H9 (cell line): ENCODE results near the gene LMX1B. TPM values are rescaled to one million over a fixed set of nuclear protein-coding genes. Genes with fewer than 3 reads are reported as not detected.

Source experiments
- DNase-seq: peaks from one replicate; pipeline ENCODE4 v3.0.0-alpha.2; 2017
- H2AFZ ChIP-seq: one replicate; pipeline ENCODE4 v1.6.1; 2013; ENCODE audit warnings: mild to moderate bottlenecking, low read length, control low read depth, moderate library complexity
- H2AK5ac ChIP-seq: 2 replicates; pipeline ENCODE4 v1.6.1; 2013; ENCODE audit warnings: low read length, control low read depth, mixed read lengths; ENCODE audit not compliant: insufficient read length
- H2BK120ac ChIP-seq: one replicate; pipeline ENCODE4 v1.6.1; 2013; ENCODE audit warnings: low read depth, mild to moderate bottlenecking, low read length, control low read depth, inconsistent platforms; ENCODE audit not compliant: poor library complexity, severe bottlenecking
- H2BK12ac ChIP-seq: 2 replicates; pipeline ENCODE4 v1.6.1; 2013; ENCODE audit warnings: low read length, control low read depth, mixed read lengths, low read depth; ENCODE audit not compliant: insufficient read length
- H2BK15ac ChIP-seq: 2 replicates; pipeline ENCODE4 v1.6.1; 2013; ENCODE audit warnings: low read depth, low read length, control low read depth
- H2BK20ac ChIP-seq: one replicate; pipeline ENCODE4 v1.6.1; 2013; ENCODE audit warnings: low read depth, mild to moderate bottlenecking, low read length, control low read depth, inconsistent platforms; ENCODE audit not compliant: poor library complexity, severe bottlenecking
- H2BK5ac ChIP-seq: 2 replicates; pipeline ENCODE4 v1.6.1; 2013; ENCODE audit warnings: low read length, control low read depth, mixed read lengths; ENCODE audit not compliant: insufficient read length
- H3K14ac ChIP-seq: 2 replicates; pipeline ENCODE4 v1.6.1; 2013; ENCODE audit warnings: low read length, control low read depth; ENCODE audit not compliant: insufficient read depth
- H3K18ac ChIP-seq: 2 replicates; pipeline ENCODE4 v1.6.1; 2013; ENCODE audit warnings: low read depth, mild to moderate bottlenecking, mixed read lengths, low read length, control low read depth; ENCODE audit not compliant: insufficient read length
- H3K23ac ChIP-seq: 2 replicates; pipeline ENCODE4 v1.6.1; 2013; ENCODE audit warnings: low read length, control low read depth, mixed read lengths, low read depth; ENCODE audit not compliant: insufficient read length
- H3K23me2 ChIP-seq: 2 replicates; pipeline ENCODE4 v1.6.1; 2013; ENCODE audit warnings: low read depth, mild to moderate bottlenecking, mixed read lengths, low read length, control low read depth; ENCODE audit not compliant: insufficient read length, poor library complexity, severe bottlenecking
- H3K27ac ChIP-seq: 2 replicates; pipeline ENCODE4 v1.5.1; 2013; ENCODE audit warnings: low read length, control low read depth, mixed read lengths, low read depth; ENCODE audit not compliant: insufficient read length
- H3K27me3 ChIP-seq: 2 replicates; pipeline ENCODE4 v1.6.1; 2013; ENCODE audit warnings: low read length, control low read depth, inconsistent platforms; ENCODE audit not compliant: insufficient read depth
- H3K4ac ChIP-seq: 2 replicates; pipeline ENCODE4 v1.6.1; 2013; ENCODE audit warnings: low read depth, mild to moderate bottlenecking, control low read depth, inconsistent platforms, low read length, moderate library complexity
- H3K4me1 ChIP-seq: 2 replicates; pipeline ENCODE4 v1.6.1; 2013; ENCODE audit warnings: low read length, control low read depth, inconsistent platforms; ENCODE audit not compliant: insufficient read depth
- H3K4me2 ChIP-seq: 2 replicates; pipeline ENCODE4 v1.6.1; 2013; ENCODE audit warnings: low read length, control low read depth, mixed read lengths; ENCODE audit not compliant: insufficient read length, insufficient read depth
- H3K56ac ChIP-seq: 2 replicates; pipeline ENCODE4 v1.6.1; 2013; ENCODE audit warnings: low read depth, mild to moderate bottlenecking, mixed read lengths, low read length, control low read depth; ENCODE audit not compliant: insufficient read length
- H3K79me1 ChIP-seq: 2 replicates; pipeline ENCODE4 v1.6.1; 2013; ENCODE audit warnings: low read depth, mild to moderate bottlenecking, moderate library complexity, low read length, control low read depth, inconsistent platforms; ENCODE audit not compliant: insufficient read depth, poor library complexity, severe bottlenecking
- H3K79me2 ChIP-seq: 2 replicates; pipeline ENCODE4 v1.6.1; 2013; ENCODE audit warnings: low read length, control low read depth, inconsistent platforms; ENCODE audit not compliant: insufficient read depth
- H3K9ac ChIP-seq: 2 replicates; pipeline ENCODE4 v1.6.1; 2013; ENCODE audit warnings: low read length, control low read depth, mixed read lengths; ENCODE audit not compliant: insufficient read length; ENCODE audit errors: extremely low read depth
- H3K9me3 ChIP-seq: one replicate; pipeline ENCODE4 v1.6.1; 2013; ENCODE audit warnings: low read depth, low read length, inconsistent platforms; ENCODE audit not compliant: control insufficient read depth
- H3T11ph ChIP-seq: one replicate; pipeline ENCODE4 v1.6.1; 2013; ENCODE audit warnings: mild to moderate bottlenecking, low read length, control low read depth, inconsistent platforms
- H4K20me1 ChIP-seq: one replicate; pipeline ENCODE4 v1.6.1; 2013; ENCODE audit not compliant: control insufficient read depth, insufficient read length, insufficient read depth
- H4K5ac ChIP-seq: 2 replicates; pipeline ENCODE4 v1.6.1; 2013; ENCODE audit warnings: low read depth, mild to moderate bottlenecking, mixed read lengths, low read length, control low read depth; ENCODE audit not compliant: insufficient read length
- H4K8ac ChIP-seq: replicated peaks from 2 replicates; pipeline ENCODE4 v1.6.1; 2013; ENCODE audit warnings: low read length, control low read depth, mixed read lengths, low read depth; ENCODE audit not compliant: insufficient read length
- H4K91ac ChIP-seq: 2 replicates; pipeline ENCODE4 v1.6.1; 2013; ENCODE audit warnings: low read depth, mild to moderate bottlenecking, moderate library complexity, mixed read lengths, low read length, control low read depth; ENCODE audit not compliant: insufficient read length
- H3K27ac Mint-ChIP-seq, 3 experiments: 2 replicates in 2 of 3; 3 replicates in 1 of 3; pipeline ENCODE4 v1.8.0; 2020 to 2021; ENCODE audit warnings: mixed read lengths in 3 of 3, mild to moderate bottlenecking in 1 of 3, moderate library complexity in 1 of 3
- H3K27me3 Mint-ChIP-seq: 2 replicates; pipeline ENCODE4 v1.8.0; 2021; ENCODE audit warnings: low read depth, mild to moderate bottlenecking, moderate library complexity, mixed read lengths
- H3K36me3 Mint-ChIP-seq, 3 experiments: 2 replicates in 2 of 3; 3 replicates in 1 of 3; pipeline ENCODE4 v1.8.0; 2020 to 2021; ENCODE audit warnings: low read depth in 3 of 3, mixed read lengths in 3 of 3; ENCODE audit not compliant: insufficient read depth in 1 of 3
- H3K4me1 Mint-ChIP-seq, 2 experiments: 2 replicates each; pipeline ENCODE4 v1.8.0; 2020; ENCODE audit warnings: mixed read lengths in 2 of 2
- H3K4me3 Mint-ChIP-seq, 2 experiments: 2 replicates in 1 of 2; 3 replicates in 1 of 2; pipeline ENCODE4 v1.8.0; 2020 to 2021; ENCODE audit warnings: mild to moderate bottlenecking in 2 of 2, mixed read lengths in 2 of 2, moderate library complexity in 1 of 2
- H3K9me3 Mint-ChIP-seq, 2 experiments: 2 replicates in 1 of 2; 3 replicates in 1 of 2; pipeline ENCODE4 v1.8.0; 2020; ENCODE audit warnings: mild to moderate bottlenecking in 2 of 2, mixed read lengths in 2 of 2, moderate library complexity in 1 of 2
- CTCF ChIP-seq: fragments of 200-600 bp; sonication (generic); conservative IDR thresholded peaks from 3 replicates; pipeline ENCODE4 v1.8.0; 2021; ENCODE audit warnings: antibody characterized with exemption, mild to moderate bottlenecking
- WGBS: extraction: QIAGEN DNeasy Blood & Tissue Kit; methylation state at CpG from one replicate; pipeline ENCODE4 v1.1.7; 2013; ENCODE audit warnings: missing lambda C conversion rate, low lambda C conversion rate, mixed read lengths; ENCODE audit not compliant: insufficient read length; ENCODE audit errors: extremely low coverage; 5-methylcytosine and 5-hydroxymethylcytosine counted together
- total RNA-seq: library from RNA; stranded (reverse); gene quantifications from 2 replicates; pipeline ENCODE4 v1.2.1, GENCODE V29; 2021

Gene LMX1B
- total RNA-seq, 1 experiment from 2014 or later: 0.85 TPM

DNA sequence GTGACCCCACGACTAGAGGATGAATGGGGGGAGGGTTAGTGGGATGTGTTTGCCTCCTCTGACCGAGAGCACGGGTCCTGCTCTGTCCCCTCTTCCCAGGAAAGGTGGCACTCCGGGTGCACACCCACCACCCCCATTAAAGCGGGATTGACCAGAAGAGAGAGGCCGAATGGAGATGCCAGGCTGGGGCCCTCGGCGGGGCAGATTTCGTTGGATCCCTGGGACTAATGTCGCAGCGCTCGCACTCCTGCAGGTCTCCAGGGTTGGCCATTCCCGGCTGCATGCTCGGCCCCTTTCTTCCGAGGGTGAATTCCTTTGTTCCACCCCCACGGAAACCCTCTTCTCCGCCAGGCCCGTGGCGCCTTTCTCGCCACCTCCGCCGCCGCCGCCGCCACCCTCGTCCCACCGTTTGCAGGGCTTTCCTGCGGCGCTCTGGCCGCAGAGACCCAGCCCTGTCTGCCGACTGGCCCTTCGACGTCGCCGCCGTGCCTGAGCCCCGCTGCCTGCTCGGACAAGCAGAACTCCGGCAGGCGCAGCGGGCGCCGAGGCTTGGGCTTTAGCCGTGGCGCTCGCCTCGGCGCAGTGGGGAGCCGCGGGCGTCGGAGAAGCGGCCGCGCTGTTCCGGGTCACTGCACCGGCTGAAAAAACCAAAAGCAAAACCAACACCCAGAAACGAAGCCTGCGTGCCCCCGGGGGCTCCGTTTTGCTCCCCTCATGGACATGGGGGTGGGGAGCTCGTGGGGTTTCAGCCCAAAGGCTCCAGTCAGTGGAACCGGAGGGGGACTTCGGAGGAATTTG lies 11.8 kb downstream of the LMX1B start:
- no peaks in the 10 kb centered on the region for H3K79me1 ChIP-seq
- H3K4ac ChIP-seq: no peak overlapping the region
- Mint-ChIP-seq H3K27me3 (peaks cover 100% of the 10 kb centered on the region), H3K36me3 (no peaks in the 10 kb centered on the region), H3K4me1 (peaks cover 18 to 54% of the 10 kb centered on the region in 2 experiments), H3K9me3 (peaks cover 0 to 1% of the 10 kb centered on the region in 2 experiments; a peak in 1 of 5 replicates), H3K27ac (no peak overlapping the region), H3K4me3 (peak overlapping the region; percentile 27 to 79; a peak in 4 of 5 replicates)
- H3T11ph ChIP-seq: no peak overlapping the region
- H2BK120ac ChIP-seq: no peak overlapping the region
- no peak overlapping the region for H3K27ac ChIP-seq
- no peak overlapping the region for H4K8ac ChIP-seq
- no peaks in the 10 kb centered on the region for H4K20me1 ChIP-seq
- no peak overlapping the region for H3K14ac ChIP-seq
- peaks cover 11% of the 10 kb centered on the region for H3K23me2 ChIP-seq
- DNase-seq: peak; percentile 42
- no peak overlapping the region for H2BK20ac ChIP-seq
- no peak overlapping the region for H4K5ac ChIP-seq
- H3K23ac ChIP-seq: no peak overlapping the region
- H2AFZ ChIP-seq: no peak overlapping the region
- peak overlapping the region; percentile 69 for H3K4me2 ChIP-seq
- TF ChIP-seq CTCF: no peak
- no peak overlapping the region for H2AK5ac ChIP-seq
- no peaks in the 10 kb centered on the region; the same call in 1 of the 2 replicates for H3K4me1 ChIP-seq
- no peak overlapping the region for H2BK12ac ChIP-seq
- no peak overlapping the region for H3K18ac ChIP-seq
- no peak overlapping the region for H4K91ac ChIP-seq
- no peaks in the 10 kb centered on the region for H3K79me2 ChIP-seq
- no peak overlapping the region for H2BK5ac ChIP-seq
- peaks cover 96% of the 10 kb centered on the region for H3K27me3 ChIP-seq
- no peak overlapping the region for H2BK15ac ChIP-seq
- no peak overlapping the region for H3K9ac ChIP-seq
- no CpG with 5 or more reads among the region's 64 CpGs for WGBS
- no peaks in the 10 kb centered on the region for H3K9me3 ChIP-seq
- H3K56ac ChIP-seq: no peak overlapping the region
